Left hindlimb (tissue), 1 donor: ENCODE measurements around the gene UBIAD1.

Source experiments
- DNase-seq: peaks from one replicate; pipeline ENCODE4 v3.0.0-alpha.2; 2018

UBIAD1 gene

DNA sequence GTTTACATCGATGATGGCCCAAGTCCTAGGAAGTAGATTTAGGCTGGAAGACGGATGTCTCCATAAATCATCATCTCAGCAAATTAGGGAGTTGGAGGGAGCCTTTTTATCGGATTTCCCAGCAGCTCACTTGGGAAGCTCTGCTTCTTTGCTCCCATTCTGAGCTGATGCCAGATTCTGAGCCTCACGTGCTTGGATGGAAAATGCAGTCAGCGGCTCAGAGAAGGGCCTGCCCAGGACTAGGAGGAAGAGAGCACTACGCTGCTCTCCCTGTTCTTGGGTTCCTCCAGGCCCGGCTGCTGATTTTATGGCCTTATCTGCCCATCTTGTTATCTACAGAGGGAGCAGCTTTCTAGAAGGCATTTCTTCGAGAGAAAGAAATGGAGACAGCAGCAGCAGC lies 42.0 kb downstream of the UBIAD1 start:
- DNase-seq: no peak

DNA sequence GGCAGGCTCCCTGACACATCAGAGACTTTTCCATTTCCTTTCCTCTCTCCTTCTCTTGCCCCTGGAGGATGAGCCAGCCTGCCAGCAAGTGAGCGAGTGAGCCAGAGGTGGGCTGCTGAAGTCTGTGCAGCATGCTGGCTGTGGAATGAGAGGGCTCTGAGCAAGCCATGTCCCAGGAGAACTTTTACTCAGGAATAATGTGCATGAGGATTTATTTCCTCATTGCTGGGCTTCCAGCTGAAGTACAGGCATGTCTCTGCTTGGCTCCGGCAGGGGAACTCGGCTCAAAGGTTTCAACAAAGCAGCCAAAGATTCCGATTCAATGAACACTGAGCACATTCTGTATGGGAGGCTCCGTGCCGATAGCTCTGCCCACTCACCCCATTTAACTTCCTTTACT lies 43.7 kb downstream of the UBIAD1 start:
- DNase-seq: no peak

DNA sequence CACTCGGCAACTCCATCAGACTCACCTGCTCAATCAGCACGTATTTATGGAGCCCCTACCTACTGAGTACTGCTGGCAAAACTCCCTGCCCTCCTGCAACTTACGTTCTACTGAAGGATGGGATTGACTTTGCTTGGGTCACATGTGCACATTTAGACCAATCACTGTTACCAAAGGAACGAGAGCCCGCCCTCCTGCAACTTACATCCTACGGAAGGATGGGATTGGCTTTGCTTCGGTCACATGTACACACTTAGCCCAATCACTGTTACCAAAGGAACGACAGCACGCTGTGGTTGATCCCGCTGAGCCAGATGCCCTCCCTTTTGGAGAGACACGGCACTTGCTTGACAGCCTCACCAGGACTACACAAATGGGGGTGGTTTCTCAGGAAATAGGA lies 46.0 kb downstream of the UBIAD1 start:
- DNase-seq: no peak

DNA sequence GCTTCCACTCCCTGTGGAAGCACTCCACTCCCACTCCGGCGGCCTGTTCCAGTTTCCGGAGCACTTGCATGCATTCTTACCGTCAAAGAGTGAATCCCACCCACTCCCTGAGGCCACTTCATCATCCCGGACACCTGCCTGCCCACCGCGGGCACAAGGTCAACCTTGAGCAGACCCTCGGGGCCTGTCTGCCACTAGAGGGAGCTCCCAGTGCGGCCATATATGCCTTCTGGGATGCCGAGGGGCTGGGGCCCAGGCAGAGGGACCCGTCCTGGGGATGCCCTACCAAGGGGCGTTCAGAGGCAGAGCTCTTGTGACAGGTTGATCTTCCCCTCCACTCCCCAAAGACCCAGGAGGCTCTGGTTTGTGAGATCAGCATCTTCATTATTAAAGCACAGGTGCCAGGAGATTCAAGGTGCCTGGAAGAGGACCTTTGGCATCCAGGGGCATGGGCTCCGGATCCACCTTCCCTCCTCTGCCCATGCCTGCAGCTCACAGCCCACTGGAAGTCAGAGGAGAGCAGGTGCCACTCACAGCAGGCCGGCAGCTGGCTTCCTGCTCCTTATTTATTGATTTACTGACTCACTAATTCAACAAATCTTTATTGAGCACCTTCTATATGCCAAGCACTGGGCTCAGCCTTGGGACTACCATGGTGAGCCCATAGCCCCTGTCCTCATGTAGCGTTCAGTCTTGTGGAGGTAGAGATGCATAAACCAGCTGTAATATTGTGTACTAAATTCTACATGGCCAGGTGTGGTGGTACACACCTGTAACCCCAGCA lies 47.3 kb downstream of the UBIAD1 start:
- DNase-seq: no peak

DNA sequence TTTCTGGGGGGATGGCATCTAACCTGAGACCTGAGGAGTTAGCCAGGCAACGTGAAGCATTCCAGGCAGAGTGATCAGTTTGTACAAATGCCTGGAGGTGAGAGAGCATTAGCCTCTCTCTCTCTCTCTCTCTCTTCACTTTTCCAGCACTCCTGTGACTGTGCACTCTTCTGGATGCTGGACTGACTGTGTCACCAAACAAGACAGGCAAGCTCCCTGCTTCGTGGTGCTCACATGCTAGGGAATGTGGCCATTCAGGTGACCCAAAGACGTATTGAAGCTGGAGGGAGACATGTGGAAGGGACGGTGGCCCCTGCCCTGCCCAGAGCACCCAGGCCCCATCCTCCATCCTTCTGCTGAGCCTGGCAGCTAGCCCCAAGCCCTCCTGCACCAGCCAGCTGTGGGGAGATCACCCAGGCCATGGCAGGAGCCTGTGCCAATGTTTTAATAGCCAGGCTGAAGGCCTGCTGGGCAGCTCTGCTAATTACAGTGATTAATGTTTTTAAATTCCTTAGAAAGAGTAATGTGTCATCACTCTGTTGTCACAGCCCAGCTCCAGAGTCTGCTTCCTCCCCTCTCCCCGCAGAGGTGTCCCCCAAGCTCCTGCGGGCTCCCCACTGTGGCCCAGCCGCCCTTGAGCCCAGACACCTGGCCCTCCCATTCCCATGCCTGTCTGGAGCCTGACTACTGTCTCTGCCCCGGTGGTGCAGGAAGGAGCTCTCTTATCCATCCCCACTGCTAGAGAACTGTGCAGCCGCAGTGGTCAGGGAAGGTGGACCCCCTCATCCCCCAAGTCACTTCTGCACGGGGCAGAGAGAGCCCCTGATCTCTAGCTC lies 48.9 kb downstream of the UBIAD1 start:
- DNase-seq: no peak

DNA sequence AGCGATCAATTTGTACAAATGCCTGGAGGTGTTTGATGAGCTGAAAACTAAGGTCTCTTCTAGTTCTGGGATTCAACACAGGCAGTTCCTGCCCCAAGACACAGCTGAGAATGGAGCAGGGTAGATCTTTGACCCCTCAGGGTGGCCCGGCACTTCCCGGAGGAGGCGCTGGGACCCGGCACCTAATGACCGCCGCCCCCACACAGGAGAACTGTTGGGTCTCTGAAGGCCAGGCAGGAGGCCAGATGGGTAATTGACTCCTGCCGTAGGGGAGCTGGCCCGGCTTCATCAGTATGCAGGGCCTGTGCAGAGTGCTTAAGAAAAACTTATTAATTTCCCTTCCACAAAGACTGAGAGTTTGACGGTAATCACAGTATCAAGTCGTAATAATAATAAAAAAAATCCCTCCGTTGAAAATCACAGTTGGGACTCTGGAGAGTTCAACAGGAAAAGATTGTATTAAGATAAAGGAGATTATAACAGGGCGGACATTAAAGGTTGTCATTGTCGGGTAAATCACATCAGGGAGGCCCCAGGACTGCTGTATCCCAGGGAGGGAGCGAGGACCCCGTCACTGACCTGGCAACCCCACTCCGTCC lies 51.7 kb downstream of the UBIAD1 start:
- no peak for DNase-seq

DNA sequence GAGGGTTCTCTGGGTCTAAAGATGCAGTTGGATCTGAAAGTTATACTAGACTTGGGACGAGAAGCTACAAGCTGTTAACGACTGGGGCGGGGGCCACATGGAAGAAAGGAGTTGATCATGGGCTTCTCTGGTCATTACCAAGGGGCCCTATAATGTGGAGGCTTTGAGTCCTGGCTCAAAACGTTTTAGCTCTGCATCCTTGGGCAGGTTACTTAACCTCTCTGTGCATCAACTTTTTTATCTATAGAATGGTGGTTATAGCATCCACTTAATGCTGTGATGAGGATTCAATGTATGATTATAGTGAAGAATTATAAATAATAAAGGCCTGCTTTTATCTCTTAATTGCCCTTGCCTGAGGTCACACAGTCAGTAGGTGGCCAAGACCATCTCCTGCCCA lies 53.1 kb downstream of the UBIAD1 start:
- DNase-seq: no peak

DNA sequence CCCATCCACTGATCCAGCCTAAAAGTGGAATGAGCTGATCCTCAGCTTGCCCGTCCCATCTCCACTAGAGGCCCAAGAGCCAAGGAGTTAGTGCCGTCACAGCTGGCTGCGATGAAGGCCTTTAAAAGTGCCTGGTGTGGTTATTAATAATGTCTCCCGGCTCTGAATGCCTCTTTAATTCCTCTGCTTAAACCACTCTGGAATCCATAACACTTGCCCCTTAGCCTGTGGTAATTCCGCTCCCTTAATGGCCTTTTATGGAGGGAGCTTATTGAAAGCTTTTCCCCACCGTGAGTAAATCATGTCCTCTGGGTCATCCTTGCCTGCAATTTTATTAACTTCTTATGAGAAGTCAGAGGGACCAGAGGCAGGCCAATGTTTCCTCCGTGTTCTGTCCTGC lies 55.4 kb downstream of the UBIAD1 start:
- no peak for DNase-seq

DNA sequence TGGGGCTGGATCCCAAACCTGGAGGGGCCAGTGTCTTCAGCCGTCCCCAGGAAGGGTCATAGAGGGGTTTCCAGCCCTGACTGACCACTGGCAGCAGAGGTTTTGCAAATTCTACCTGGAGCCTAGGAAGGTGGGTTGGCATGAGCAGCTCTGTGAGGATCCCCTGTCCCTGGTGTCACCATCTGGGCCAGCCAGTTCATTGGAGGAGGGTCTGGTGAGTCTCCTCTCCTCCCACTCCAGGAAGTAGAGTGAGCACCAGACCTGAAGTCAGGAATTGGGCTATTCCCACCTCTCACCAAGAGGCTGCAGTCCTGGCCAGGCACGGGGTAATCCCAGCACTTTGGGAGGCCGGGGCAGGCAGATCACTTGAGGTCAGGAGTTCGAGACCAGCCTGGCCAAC lies 57.4 kb downstream of the UBIAD1 start:
- DNase-seq: no peak

DNA sequence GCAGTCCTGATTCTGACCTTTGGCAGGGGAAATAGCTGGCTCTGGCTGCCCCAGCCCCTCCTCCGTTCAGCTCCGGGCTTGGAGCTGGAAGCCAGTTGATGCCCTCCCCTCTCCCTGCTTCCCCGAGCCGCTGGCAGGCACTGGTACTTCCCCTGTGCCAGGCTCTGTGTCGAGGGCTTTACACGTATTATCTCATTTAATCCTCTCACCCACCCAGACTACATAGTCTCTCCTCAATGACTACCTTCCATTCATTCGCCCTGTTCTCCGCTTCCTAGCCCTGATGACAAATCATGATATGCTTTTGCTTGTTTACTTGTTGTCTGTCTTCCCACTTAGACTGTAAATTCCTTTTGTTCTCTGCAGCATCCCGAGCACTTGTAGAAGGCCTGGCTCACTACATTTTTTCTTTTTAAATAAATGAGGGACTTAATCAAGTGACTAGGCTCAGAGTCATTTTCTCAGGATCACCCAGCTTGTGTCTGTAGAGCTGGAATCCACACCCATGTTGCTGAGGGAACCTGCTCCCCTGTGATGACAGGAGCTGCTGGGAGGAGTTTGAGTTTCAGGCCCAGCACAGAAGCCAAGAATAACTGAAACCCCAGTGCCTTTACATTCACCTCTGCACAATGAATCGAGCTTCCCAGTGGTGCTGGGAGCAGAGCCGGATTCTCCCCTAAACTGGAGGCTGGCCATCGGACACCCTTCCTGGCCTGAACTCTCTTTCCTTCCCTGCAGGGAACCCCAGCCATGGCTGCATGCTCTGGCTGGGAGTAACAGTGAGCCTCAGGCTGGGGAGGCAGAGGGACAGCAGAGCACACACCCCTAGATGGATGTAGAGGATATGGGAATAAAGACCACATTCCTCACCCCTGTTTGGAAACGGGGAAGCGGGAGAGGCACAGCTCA lies 58.3 kb downstream of the UBIAD1 start:
- DNase-seq: no peak

DNA sequence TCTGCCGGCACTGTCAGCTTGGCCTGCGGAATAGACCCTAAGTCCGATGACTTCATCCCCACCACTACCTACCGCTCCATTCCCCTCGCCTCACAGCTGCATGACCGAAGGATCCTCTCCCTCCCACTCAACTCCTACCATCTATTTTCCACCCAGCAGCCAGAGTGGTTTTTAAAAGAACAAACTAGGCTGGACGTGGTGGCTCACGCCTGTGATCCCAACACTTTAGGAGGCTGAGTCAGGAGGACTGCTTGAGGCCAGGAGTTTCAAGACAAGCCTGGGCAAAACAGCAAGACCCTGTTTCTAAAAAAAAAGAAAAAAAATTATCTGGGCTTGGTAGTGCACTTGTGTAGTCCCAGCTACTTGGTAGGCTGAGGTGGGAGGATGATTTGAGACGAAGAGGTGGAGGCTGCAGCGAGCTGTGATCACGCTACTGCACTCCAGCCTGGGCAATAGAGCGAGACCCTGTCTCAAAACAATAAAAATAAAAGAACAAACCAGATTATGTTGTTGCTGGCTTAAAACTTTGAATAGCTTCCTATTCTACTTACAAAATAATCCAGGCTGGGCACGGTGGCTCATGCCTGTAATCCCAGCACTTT lies 59.0 kb downstream of the UBIAD1 start:
- no peak for DNase-seq

DNA sequence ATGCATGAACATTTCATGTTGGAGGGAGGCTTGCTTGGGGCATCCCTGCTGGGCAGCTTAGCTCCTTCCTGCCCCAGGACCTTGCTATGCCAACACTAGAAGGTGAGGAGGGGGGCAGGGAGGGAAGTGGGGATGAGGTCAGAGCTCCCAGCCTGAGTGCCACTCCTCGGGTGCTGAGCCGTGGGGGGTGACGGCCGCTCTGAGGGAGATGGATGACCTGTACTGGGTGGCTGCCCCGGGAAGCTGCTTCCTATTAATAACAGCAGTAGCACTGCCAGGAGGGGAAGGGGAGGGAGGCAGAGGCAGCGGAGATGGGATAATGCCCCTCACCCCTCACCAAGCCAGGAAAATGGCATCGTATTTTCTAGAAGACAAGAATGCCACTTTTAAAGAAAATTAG lies 60.6 kb downstream of the UBIAD1 start:
- no peak for DNase-seq

DNA sequence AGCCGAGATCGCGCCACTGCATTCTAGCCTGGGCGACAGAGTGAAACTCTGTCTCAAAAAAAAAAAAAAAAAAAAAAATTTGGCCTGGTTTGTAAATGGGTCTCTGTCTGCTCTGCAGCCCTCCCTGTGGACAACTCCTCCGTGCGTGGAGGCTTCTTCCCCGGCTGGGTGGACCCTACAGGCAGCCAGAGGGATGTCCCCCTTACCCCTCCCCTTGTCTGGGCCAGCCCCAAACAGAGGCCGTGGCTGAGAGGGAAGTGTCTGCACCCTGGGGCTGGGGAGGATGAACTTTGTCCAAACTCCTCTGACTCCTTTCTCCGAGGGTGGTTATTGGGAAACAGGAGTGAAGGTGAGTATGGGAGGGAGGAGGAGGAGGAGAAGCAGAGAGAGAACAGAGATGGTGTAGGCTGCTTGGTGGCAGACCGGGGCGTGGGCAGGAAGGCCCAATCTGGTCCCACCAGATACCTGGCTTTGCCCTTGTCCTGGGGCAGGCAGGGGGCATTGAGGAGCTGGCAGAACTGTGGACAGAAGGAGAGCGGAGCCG lies 61.3 kb downstream of the UBIAD1 start:
- no peak for DNase-seq

DNA sequence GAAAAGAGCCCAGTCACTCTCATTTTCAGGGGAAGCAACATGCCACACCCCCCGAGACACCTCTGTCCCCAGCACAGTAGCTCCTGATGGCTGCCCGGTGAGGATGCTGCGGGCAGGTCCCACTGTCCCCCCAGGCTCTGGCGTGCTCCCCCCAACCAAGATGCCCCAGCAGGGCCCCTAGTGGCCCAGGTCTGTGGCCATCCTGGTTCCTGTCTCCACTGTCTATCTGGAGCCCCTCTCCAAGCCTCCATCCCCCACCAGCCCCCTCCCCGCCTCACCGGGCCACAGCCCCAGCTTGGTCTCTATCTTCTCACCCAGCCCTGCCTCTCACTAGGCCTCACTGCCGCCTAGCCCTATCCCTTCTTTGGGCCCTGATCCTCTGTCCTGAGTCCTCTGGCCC lies 61.8 kb downstream of the UBIAD1 start:
- DNase-seq: no peak

DNA sequence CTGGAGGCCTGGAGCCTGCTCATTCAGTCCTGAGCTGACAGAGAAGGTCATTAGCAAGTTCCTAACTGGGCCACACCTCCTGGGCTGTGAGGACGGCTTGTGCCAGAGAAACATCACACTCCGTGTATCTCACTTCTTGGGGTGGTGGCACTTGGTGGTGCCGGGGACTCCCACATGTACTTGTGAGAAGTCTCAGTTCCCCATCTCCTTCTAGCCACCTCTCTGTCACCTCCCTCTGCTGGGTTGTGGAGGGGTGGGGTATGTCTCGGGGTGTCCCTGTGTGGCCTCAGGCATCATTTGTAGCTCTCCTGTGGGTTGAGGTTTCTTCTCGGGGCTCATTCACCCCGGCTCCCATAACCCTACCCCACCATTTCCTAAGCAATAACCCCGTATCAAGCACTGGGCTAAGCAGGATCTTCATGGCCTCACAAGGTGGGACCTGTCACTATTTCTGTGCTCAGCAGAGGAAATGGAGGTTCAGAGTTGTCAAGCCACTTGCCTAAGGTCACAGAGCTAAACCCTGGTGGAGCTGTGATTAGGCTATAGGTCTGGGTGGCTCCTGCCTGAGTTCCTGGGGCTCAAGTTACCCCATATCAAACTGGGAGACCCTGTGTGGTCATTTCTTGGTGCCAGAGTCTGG lies 62.5 kb downstream of the UBIAD1 start:
- DNase-seq: no peak

DNA sequence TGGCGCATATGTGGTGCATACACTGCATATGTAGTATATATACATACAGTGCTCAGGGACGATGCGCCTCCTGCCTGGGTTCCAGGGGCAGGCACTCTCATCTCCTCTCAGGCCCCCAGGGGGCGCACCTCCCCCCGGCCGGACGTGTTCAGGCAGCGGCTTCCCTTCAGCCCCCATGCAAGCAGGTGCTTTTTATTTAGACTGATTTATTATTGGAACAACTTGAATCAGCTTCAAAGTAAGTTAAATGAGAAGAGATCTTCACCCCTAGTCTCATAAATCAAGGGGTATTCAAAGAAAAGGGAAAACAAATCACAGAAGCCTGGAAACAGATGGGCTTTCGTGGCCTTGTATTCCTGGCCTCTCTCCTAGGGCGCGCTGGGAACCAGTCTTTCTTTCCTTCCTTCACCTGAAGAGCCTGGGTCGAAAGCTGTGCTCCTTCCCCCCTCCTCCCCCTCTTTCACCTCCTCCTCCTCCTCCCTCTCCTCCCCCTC lies 64.6 kb downstream of the UBIAD1 start:
- DNase-seq: no peak
